Aorta (tissue), 5 donors: Measurements from ENCODE around the gene JMJD6. TPM values are rescaled to one million over a fixed set of nuclear protein-coding genes. Genes with fewer than 3 reads are reported as not detected.
"Not testable (repeated sequence)": the region's sequence is repeated elsewhere in the genome, so short reads cannot be mapped to it uniquely, and the experiment has no call there.

Experiments used
- ATAC-seq: fragments of 200-7000 bp; cut with Tn5 transposase; one replicate; pipeline ENCODE4 v1.9.1; 2022; ENCODE audit warnings: moderate library complexity; ENCODE audit not compliant: low FRiP score
- DNase-seq, 2 donors: peaks; one replicate each; pipeline ENCODE4 v3.0.0-alpha.2; 2020
- H3K27ac ChIP-seq, 2 donors: one replicate each; pipeline ENCODE4 v1.5.1; 2013; ENCODE audit warnings: low read length in 2 of 2, mild to moderate bottlenecking in 2 of 2, moderate library complexity in 2 of 2, control low read depth in 1 of 2, inconsistent platforms in 1 of 2, low read depth in 1 of 2
- H3K27me3 ChIP-seq, 2 donors: one replicate each; pipeline ENCODE4 v1.6.1; 2013; ENCODE audit warnings: control low read depth in 1 of 2, low read length in 1 of 2, mild to moderate bottlenecking in 1 of 2, moderate library complexity in 1 of 2; ENCODE audit not compliant: insufficient read depth in 2 of 2, control insufficient read depth in 1 of 2
- H3K36me3 ChIP-seq, 2 donors: one replicate each; pipeline ENCODE4 v1.6.1; 2013; ENCODE audit warnings: control low read depth in 1 of 2, low read length in 1 of 2, mild to moderate bottlenecking in 1 of 2; ENCODE audit not compliant: insufficient read depth in 2 of 2, control insufficient read depth in 1 of 2
- H3K4me1 ChIP-seq, 2 donors: one replicate each; pipeline ENCODE4 v1.6.1; 2013; ENCODE audit warnings: low read length in 2 of 2, control low read depth in 1 of 2, mild to moderate bottlenecking in 1 of 2, moderate library complexity in 1 of 2; ENCODE audit not compliant: insufficient read depth in 2 of 2, control insufficient read depth in 1 of 2
- H3K4me3 ChIP-seq, 2 donors: one replicate each; pipeline ENCODE4 v1.5.1; 2013; ENCODE audit warnings: low read length in 2 of 2, control low read depth in 1 of 2, mild to moderate bottlenecking in 1 of 2
- H3K9me3 ChIP-seq: one replicate; pipeline ENCODE4 v1.6.1; 2013; ENCODE audit warnings: mild to moderate bottlenecking, low read length; ENCODE audit not compliant: control insufficient read depth
- WGBS, 2 donors: extraction: QIAGEN DNeasy Blood & Tissue Kit; methylation state at CpG; one replicate each; pipeline ENCODE4 v1.1.7; 2013; 5-methylcytosine and 5-hydroxymethylcytosine counted together
- intact Hi-C, 2 donors: fragments of 100-400 bp; cut with DNase I; formaldehyde crosslinking; loops; one replicate each; pipeline versions ENCODE4 v1.14.2 to v1.15.0; 2022
- polyA plus RNA-seq, 2 donors: library from polyadenylated mRNA; stranded (reverse); fragments of 200-250 nt; gene quantifications; one replicate each; pipeline ENCODE4 v1.2.3, GENCODE V29; 2013
- total RNA-seq, 2 donors: library from RNA; stranded (reverse); fragmentation: NEBNext Ultra II Directional; extraction: Animal tissue kit (Norgen Biotek cat#: 25700); gene quantifications; one replicate each; pipeline ENCODE4 v1.2.1, GENCODE V29; 2021
- donor health status: healthy with polysubstance abuse.
- donor health status: Bipolar disorder and iron deficiency.
- donor health status: DM: no; HTN: no; CAD: no.
- donor health status: DM: no; HTN: no; CAD: no.
- donor health status: DM: yes; HTN: yes; CAD: no.

Gene JMJD6
- total and polyA plus RNA-seq, 4 donors: 29.3 to 82.5 (median 45.9) TPM

- intact Hi-C loops: no loop called here
- DNase-seq (no peak), ATAC-seq (no peak)
- H3K4me3 ChIP-seq: no peak overlapping the region
- no peaks in the 10 kb centered on the region for H3K27me3 ChIP-seq
- WGBS, 2 donors: 85 to 88% methylated on average over 3 of the region's 3 CpGs
- H3K36me3 ChIP-seq: peaks cover 0 to 6% of the 10 kb centered on the region in 2 donors
- H3K27ac ChIP-seq: no peak overlapping the region
- no peaks in the 10 kb centered on the region for H3K9me3 ChIP-seq
- H3K4me1 ChIP-seq: no peaks in the 10 kb centered on the region
These were observed 25.1 kb upstream of the JMJD6 start for GRCh38 chr17:76751416-76751993.

- intact Hi-C loops: no loop called here
- WGBS, 2 donors: 100% methylated on average over 1 of the region's 1 CpG
- DNase-seq (no peak), ATAC-seq (no peak)
- Histone ChIP-seq H3K27ac (no peak overlapping the region), H3K9me3 (no peaks in the 10 kb centered on the region), H3K27me3 (no peaks in the 10 kb centered on the region), H3K4me3 (no peak overlapping the region), H3K36me3 (peaks cover 4 to 14% of the 10 kb centered on the region in 2 donors), H3K4me1 (no peaks in the 10 kb centered on the region)
These were observed 22.3 kb upstream of the JMJD6 start for GRCh38 chr17:76748657-76749056.

GRCh38 chr17:76747716-76748363 lies 21.4 kb upstream of the JMJD6 start:
- H3K4me1 ChIP-seq: no peaks in the 10 kb centered on the region
- DNase-seq (no peak), ATAC-seq (no peak)
- 79 to 82% methylated on average over 9 of the region's 9 CpGs for WGBS, 2 donors
- H3K4me3 ChIP-seq: no peak overlapping the region
- no peak overlapping the region for H3K27ac ChIP-seq
- peaks cover 4 to 14% of the 10 kb centered on the region in 2 donors for H3K36me3 ChIP-seq
- intact Hi-C loops: no loop called here
- no peaks in the 10 kb centered on the region for H3K27me3 ChIP-seq
- no peaks in the 10 kb centered on the region for H3K9me3 ChIP-seq

GRCh38 chr17:76745785-76746184 lies 19.4 kb upstream of the JMJD6 start:
- ATAC-seq, H3K36me3 ChIP-seq, H3K4me1 ChIP-seq, DNase-seq, H3K4me3 ChIP-seq, H3K9me3 ChIP-seq, intact Hi-C loops, H3K27me3 ChIP-seq, H3K27ac ChIP-seq: not testable (repeated sequence)
- 97% methylated on average over 6 of the region's 6 CpGs for WGBS, 2 donors

- ATAC-seq: no peak
- WGBS, 2 donors: 72 to 97% methylated on average over 2 of the region's 2 CpGs
- intact Hi-C loops: no loop called here
- no peak overlapping the region for H3K27ac ChIP-seq
- H3K27me3 ChIP-seq: no peaks in the 10 kb centered on the region
- no peaks in the 10 kb centered on the region for H3K4me1 ChIP-seq
- no peak overlapping the region for H3K4me3 ChIP-seq
- H3K9me3 ChIP-seq: no peaks in the 10 kb centered on the region
- peaks cover 4 to 8% of the 10 kb centered on the region in 2 donors for H3K36me3 ChIP-seq
- DNase-seq: no peak
These were observed 18.3 kb upstream of the JMJD6 start for GRCh38 chr17:76744747-76745146.

- intact Hi-C loops: no loop called here
- ATAC-seq (no peak), DNase-seq (no peak)
- no peaks in the 10 kb centered on the region for H3K4me1 ChIP-seq
- no peak overlapping the region for H3K27ac ChIP-seq
- H3K36me3 ChIP-seq: peaks cover 4 to 8% of the 10 kb centered on the region in 2 donors
- H3K9me3 ChIP-seq: no peaks in the 10 kb centered on the region
- no peaks in the 10 kb centered on the region for H3K27me3 ChIP-seq
- H3K4me3 ChIP-seq: no peak overlapping the region
These were observed 16.6 kb upstream of the JMJD6 start for GRCh38 chr17:76742958-76743357.

GRCh38 chr17:76740329-76741118 lies 14.1 kb upstream of the JMJD6 start:
- intact Hi-C loops: no loop called here
- peaks cover 4 to 8% of the 10 kb centered on the region in 2 donors for H3K36me3 ChIP-seq

GRCh38 chr17:76739568-76740115 lies 13.2 kb upstream of the JMJD6 start:
- intact Hi-C loops, H3K4me1 ChIP-seq, ATAC-seq: not testable (repeated sequence)

More at GRCh38 chr17:76740329-76741118, 14.1 kb upstream of the JMJD6 start:
- H3K27me3 ChIP-seq: peaks cover 0 to 2% of the 10 kb centered on the region in 2 donors
- H3K4me1 ChIP-seq: no peaks in the 10 kb centered on the region
- no peak overlapping the region for H3K27ac ChIP-seq
- H3K9me3 ChIP-seq: no peaks in the 10 kb centered on the region
- no peak for DNase-seq
- WGBS, 2 donors: 23% methylated on average over 5 of the region's 5 CpGs
- no peak overlapping the region for H3K4me3 ChIP-seq
- ATAC-seq: no peak

More at GRCh38 chr17:76739568-76740115, 13.2 kb upstream of the JMJD6 start:
- H3K9me3 ChIP-seq, H3K36me3 ChIP-seq, H3K4me3 ChIP-seq, H3K27me3 ChIP-seq, DNase-seq, H3K27ac ChIP-seq: not testable (repeated sequence)
- WGBS, 2 donors: 63 to 67% methylated on average over 17 of the region's 17 CpGs
